ENCODE data around the gene KDF1.

The KDF1 gene

GRCh38 chr1:26984291-26984690, 24.0 kb upstream of the KDF1 start:
- no peak for DNase-seq
- TF ChIP-seq POLR2A (IDR thresholded peaks at IDR 0.05; ENCODE audit: low read length) (no peak), GATA1 (IDR thresholded peaks at IDR 0.05; ENCODE audit: low read depth, low read length) (no peak)

- no peak for DNase-seq
- TF ChIP-seq POLR2A (IDR thresholded peaks at IDR 0.05; ENCODE audit: low read length) = no peak
- no peak for TF ChIP-seq GATA1 (IDR thresholded peaks at IDR 0.05; ENCODE audit: low read depth, low read length)
Observed at GRCh38 chr1:26983863-26984262, 23.6 kb upstream of the KDF1 start.

GRCh38 chr1:26981146-26981846, 21.0 kb upstream of the KDF1 start:
- DNase-seq = no peak
- no peak for TF ChIP-seq POLR2A (IDR thresholded peaks at IDR 0.05; ENCODE audit: low read length)
- TF ChIP-seq GATA1 (IDR thresholded peaks at IDR 0.05; ENCODE audit: low read depth, low read length) = no peak

- no peak for DNase-seq
- TF ChIP-seq GATA1 (IDR thresholded peaks at IDR 0.05; ENCODE audit: low read depth, low read length) = no peak
- no peak for TF ChIP-seq POLR2A (IDR thresholded peaks at IDR 0.05; ENCODE audit: low read length)
Observed at GRCh38 chr1:26978901-26979300, 18.6 kb upstream of the KDF1 start.

- TF ChIP-seq POLR2A (IDR thresholded peaks at IDR 0.05; ENCODE audit: low read length) (no peak), GATA1 (IDR thresholded peaks at IDR 0.05; ENCODE audit: low read depth, low read length) (no peak)
- no peak for DNase-seq
Observed at GRCh38 chr1:26976621-26977510, 16.6 kb upstream of the KDF1 start.

- TF ChIP-seq GATA1 (IDR thresholded peaks at IDR 0.05; ENCODE audit: low read depth, low read length) (no peak), POLR2A (IDR thresholded peaks at IDR 0.05; ENCODE audit: low read length) (no peak)
- DNase-seq = no peak
Observed at GRCh38 chr1:26972821-26973220, 12.6 kb upstream of the KDF1 start.

- DNase-seq = no peak
- TF ChIP-seq GATA1 (IDR thresholded peaks at IDR 0.05; ENCODE audit: low read depth, low read length) (no peak), POLR2A (IDR thresholded peaks at IDR 0.05; ENCODE audit: low read length) (no peak)
Observed at GRCh38 chr1:26972390-26972789, 12.1 kb upstream of the KDF1 start.

GRCh38 chr1:26971590-26971989, 11.3 kb upstream of the KDF1 start:
- TF ChIP-seq POLR2A (IDR thresholded peaks at IDR 0.05; ENCODE audit: low read length) (no peak), GATA1 (IDR thresholded peaks at IDR 0.05; ENCODE audit: low read depth, low read length) (no peak)
- DNase-seq = no peak

- DNase-seq = no peak
Observed at GRCh38 chr1:26970810-26971209, 10.5 kb upstream of the KDF1 start.

GRCh38 chr1:26965628-26966027, 5.4 kb upstream of the KDF1 start:
- DNase-seq = no peak
- no peak for TF ChIP-seq POLR2A (IDR thresholded peaks at IDR 0.05; ENCODE audit: low read length)
- no peak for TF ChIP-seq GATA1 (IDR thresholded peaks at IDR 0.05; ENCODE audit: low read depth, low read length)

More at GRCh38 chr1:26970810-26971209, 10.5 kb upstream of the KDF1 start:
- TF ChIP-seq GATA1 (IDR thresholded peaks at IDR 0.05; ENCODE audit: low read depth, low read length) = no peak
- TF ChIP-seq POLR2A (IDR thresholded peaks at IDR 0.05; ENCODE audit: low read length) = no peak

GRCh38 chr1:26965213-26965612, 4.9 kb upstream of the KDF1 start:
- no peak for DNase-seq
- no peak for TF ChIP-seq POLR2A (IDR thresholded peaks at IDR 0.05; ENCODE audit: low read length)
- no peak for TF ChIP-seq GATA1 (IDR thresholded peaks at IDR 0.05; ENCODE audit: low read depth, low read length)

GRCh38 chr1:26961826-26962225, 1.6 kb upstream of the KDF1 start:
- TF ChIP-seq GATA1 (IDR thresholded peaks at IDR 0.05; ENCODE audit: low read depth, low read length) = no peak
- no peak for TF ChIP-seq POLR2A (IDR thresholded peaks at IDR 0.05; ENCODE audit: low read length)
- no peak for DNase-seq

GRCh38 chr1:26960625-26960966, 328 bp upstream of the KDF1 start:
- no peak for DNase-seq
- TF ChIP-seq GATA1 (IDR thresholded peaks at IDR 0.05; ENCODE audit: low read depth, low read length) (no peak), POLR2A (IDR thresholded peaks at IDR 0.05; ENCODE audit: low read length) (no peak)

- no peak for TF ChIP-seq GATA1 (IDR thresholded peaks at IDR 0.05; ENCODE audit: low read depth, low read length)
- TF ChIP-seq POLR2A (IDR thresholded peaks at IDR 0.05; ENCODE audit: low read length) = no peak
- no peak for DNase-seq
Observed at GRCh38 chr1:26959270-26959669, 998 bp downstream of the KDF1 start.

GRCh38 chr1:26957306-26957705, 3.0 kb downstream of the KDF1 start:
- TF ChIP-seq GATA1 (IDR thresholded peaks at IDR 0.05; ENCODE audit: low read depth, low read length) (no peak), POLR2A (IDR thresholded peaks at IDR 0.05; ENCODE audit: low read length) (no peak)
- no peak for DNase-seq
